ENCODE measurements around the gene C1orf53. TPM values are rescaled to one million over a fixed set of nuclear protein-coding genes. Genes with fewer than 3 reads are reported as not detected.

The C1orf53 gene
- total and polyA plus RNA-seq, 2 donors from 2014 or later = 8.4 to 8.9 TPM

DNA sequence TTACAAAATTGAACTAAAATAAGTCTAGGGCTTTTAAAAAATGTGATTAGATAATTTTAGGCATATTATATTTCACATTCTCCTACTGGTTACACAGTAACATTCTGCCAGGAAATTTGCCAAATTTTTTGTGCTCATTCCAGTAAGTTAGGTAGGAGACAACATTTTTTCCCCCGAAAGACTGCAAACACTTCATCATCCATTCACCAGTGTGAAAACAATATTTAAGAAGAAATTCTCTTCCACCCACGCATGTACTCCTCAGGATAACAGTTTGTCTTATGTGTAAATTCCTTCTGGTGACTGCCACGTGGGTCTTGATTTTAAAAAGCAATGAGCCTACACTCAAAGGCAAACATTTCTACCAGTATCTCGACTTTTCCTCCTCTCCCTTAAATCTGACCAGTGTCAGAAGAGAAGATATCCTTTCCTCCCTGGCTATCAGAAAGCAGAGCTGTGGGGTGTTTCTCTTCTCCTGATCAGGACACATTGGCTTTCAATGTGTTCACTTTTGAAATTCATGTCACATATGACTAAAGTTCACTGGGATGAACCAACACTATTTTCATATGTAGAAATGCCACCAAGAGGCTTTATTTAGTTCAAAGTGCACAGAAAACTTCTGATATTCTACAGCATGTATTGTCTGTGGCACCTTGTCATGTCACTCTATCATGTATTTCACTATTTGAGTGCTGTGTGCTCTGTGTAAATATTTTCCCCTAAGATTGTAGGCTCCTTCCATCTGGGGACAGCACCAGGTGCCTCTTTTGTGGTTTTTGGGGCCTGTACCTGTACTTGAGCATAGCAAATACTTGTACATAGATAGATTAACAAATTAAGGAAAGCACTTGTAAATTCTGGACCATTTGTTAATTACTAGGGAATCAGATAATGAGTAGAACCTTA, 53.3 kb downstream of the C1orf53 start:
- intact Hi-C loops (cut with DNase I) = no loop called here
- no peak for FAIRE-seq

More for the DNA sequence above, 53.3 kb downstream of the C1orf53 start:
- Histone ChIP-seq H3K9me3 (ENCODE audit: control insufficient read depth in 2 of 3, insufficient read depth in 1 of 3, low read length in 3 of 3) (no peaks in the 10 kb centered on the region), H3K27me3 (ENCODE audit: control insufficient read depth, insufficient read depth, low read length) (no peaks in the 10 kb centered on the region), H3K27ac (ENCODE audit: low read depth in 2 of 2, low read length in 2 of 2) (no peak overlapping the region), H3K36me3 (ENCODE audit: control insufficient read depth in 2 of 3, insufficient read depth in 3 of 3, low read length in 3 of 3) (no peaks in the 10 kb centered on the region), H3K4me3 (ENCODE audit: low read length in 3 of 3) (no peak overlapping the region), H3K9ac (ENCODE audit: low read length in 3 of 3) (no peak overlapping the region), H3K4me1 (ENCODE audit: control insufficient read depth in 2 of 3, insufficient read depth in 2 of 3, low read depth in 1 of 3, low read length in 3 of 3) (peaks cover 0 to 5% (median 0%) of the 10 kb centered on the region in 3 donors)
- TF ChIP-seq, protein P1, sequence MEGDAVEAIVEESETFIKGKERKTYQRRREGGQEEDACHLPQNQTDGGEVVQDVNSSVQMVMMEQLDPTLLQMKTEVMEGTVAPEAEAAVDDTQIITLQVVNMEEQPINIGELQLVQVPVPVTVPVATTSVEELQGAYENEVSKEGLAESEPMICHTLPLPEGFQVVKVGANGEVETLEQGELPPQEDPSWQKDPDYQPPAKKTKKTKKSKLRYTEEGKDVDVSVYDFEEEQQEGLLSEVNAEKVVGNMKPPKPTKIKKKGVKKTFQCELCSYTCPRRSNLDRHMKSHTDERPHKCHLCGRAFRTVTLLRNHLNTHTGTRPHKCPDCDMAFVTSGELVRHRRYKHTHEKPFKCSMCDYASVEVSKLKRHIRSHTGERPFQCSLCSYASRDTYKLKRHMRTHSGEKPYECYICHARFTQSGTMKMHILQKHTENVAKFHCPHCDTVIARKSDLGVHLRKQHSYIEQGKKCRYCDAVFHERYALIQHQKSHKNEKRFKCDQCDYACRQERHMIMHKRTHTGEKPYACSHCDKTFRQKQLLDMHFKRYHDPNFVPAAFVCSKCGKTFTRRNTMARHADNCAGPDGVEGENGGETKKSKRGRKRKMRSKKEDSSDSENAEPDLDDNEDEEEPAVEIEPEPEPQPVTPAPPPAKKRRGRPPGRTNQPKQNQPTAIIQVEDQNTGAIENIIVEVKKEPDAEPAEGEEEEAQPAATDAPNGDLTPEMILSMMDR (IDR thresholded peaks at IDR 0.05; ENCODE audit: borderline replicate concordance, extremely low read depth, insufficient read depth) = no peak
- DNase-seq = no peak

Other genes with a start within 250 kb of the C1orf53 start
- 20.6 TPM for gene DENND1B, start 127.2 kb upstream of the C1orf53 start, total RNA-seq
- 3.1 TPM for gene DENND1B, start 127.2 kb upstream of the C1orf53 start, polyA plus RNA-seq (ENCODE audit: insufficient read depth, low read depth, low replicate concordance)
- gene LHX9, start 14.7 kb downstream of the C1orf53 start, total RNA-seq = 0.35 TPM
- gene LHX9, start 14.7 kb downstream of the C1orf53 start, polyA plus RNA-seq (ENCODE audit: insufficient read depth, low read depth, low replicate concordance) = not detected

Data from kidney (tissue), 14 donors.